Activated CD4-positive, alpha-beta T cell treated with anti-CD3 and anti-CD28 coated beads for 24 hours (primary cell): Measurements from ENCODE around the gene ANKRD34C.

Experiments
- DNase-seq, 2 donors: peaks; one replicate each; pipeline ENCODE4 v3.0.0-alpha.2; 2020; ENCODE audit warnings: low read depth in 2 of 2

The ANKRD34C gene

GRCh38 chr15:79282371-79283251 lies at the start of gene ANKRD34C:
Gene ANKRD34C, plus strand, starts transcription at chr15:79282722. Its CDS starts 10,563 bp downstream, at chr15:79293285.
- no peak for DNase-seq

GRCh38 chr15:79233236-79233635 lies 49.3 kb upstream of the ANKRD34C start:
- no peak for DNase-seq

- no peak for DNase-seq
Measured at GRCh38 chr15:79240036-79240435, 42.5 kb upstream of the ANKRD34C start.

GRCh38 chr15:79243723-79244122 lies 38.8 kb upstream of the ANKRD34C start:
- DNase-seq = no peak

- no peak for DNase-seq
Measured at GRCh38 chr15:79244876-79245275, 37.6 kb upstream of the ANKRD34C start.

GRCh38 chr15:79248183-79248582 lies 34.3 kb upstream of the ANKRD34C start:
- DNase-seq = no peak

- DNase-seq = no peak
Measured at GRCh38 chr15:79257454-79257853, 25.1 kb upstream of the ANKRD34C start.

GRCh38 chr15:79261836-79262235 lies 20.7 kb upstream of the ANKRD34C start:
- no peak for DNase-seq

- DNase-seq = no peak
Measured at GRCh38 chr15:79265167-79265566, 17.4 kb upstream of the ANKRD34C start.

- no peak for DNase-seq
Measured at GRCh38 chr15:79265987-79266579, 16.4 kb upstream of the ANKRD34C start.

GRCh38 chr15:79283252-79284048 lies 928 bp downstream of the ANKRD34C start:
- peak in 1 of 2 donors; percentile 13 for DNase-seq

GRCh38 chr15:79290642-79291275 lies 8.2 kb downstream of the ANKRD34C start:
- no peak for DNase-seq

GRCh38 chr15:79292011-79292410 lies 9.5 kb downstream of the ANKRD34C start:
- no peak for DNase-seq

GRCh38 chr15:79294075-79294474 lies 11.6 kb downstream of the ANKRD34C start:
- DNase-seq = no peak

- DNase-seq = no peak
Measured at GRCh38 chr15:79296583-79296982, 14.1 kb downstream of the ANKRD34C start.

- no peak for DNase-seq
Measured at GRCh38 chr15:79299126-79299840, 16.8 kb downstream of the ANKRD34C start.

GRCh38 chr15:79299841-79300235 lies 17.3 kb downstream of the ANKRD34C start:
- DNase-seq = no peak

- DNase-seq = no peak
Measured at GRCh38 chr15:79307251-79307650, 24.7 kb downstream of the ANKRD34C start.

- no peak for DNase-seq
Measured at GRCh38 chr15:79308874-79309273, 26.4 kb downstream of the ANKRD34C start.

GRCh38 chr15:79310612-79310984 lies 28.1 kb downstream of the ANKRD34C start:
- DNase-seq = peak in 1 of 2 donors; percentile 4
